PC-9 (cell line): ENCODE results near the gene GZMM. TPM values are rescaled to one million over a fixed set of nuclear protein-coding genes. Genes with fewer than 3 reads are reported as not detected.

Experiments used
- BruUV-seq: library from RNA; stranded (reverse); fragments of 400-500 nt; replicated peaks from 2 replicates; lab custom pipeline; 2021; lab: Mats Ljungman, UMichigan
- CTCF ChIA-PET: fragments of 300-600 bp; sonication (Branson Sonifier 250); formaldehyde crosslinking; loops from one replicate; lab custom pipeline; 2022; ENCODE audit warnings: antibody characterized with exemption; lab: Charles Lee
- POLR2A ChIA-PET: fragments of 300-600 bp; sonication (Branson Sonifier 250); formaldehyde crosslinking; loops from one replicate; lab custom pipeline; 2022; ENCODE audit warnings: antibody characterized with exemption; ENCODE audit not compliant: unreplicated experiment; lab: Charles Lee
- DNase-seq, 2 experiments: peaks; one replicate each; pipeline versions ENCODE4 v3.0.0 to v3.0.0-alpha.2; 2015 to 2022; ENCODE audit warnings: mixed read lengths in 1 of 2
- H2AFZ ChIP-seq: fragments of 200-600 bp; sonication (generic); 2 replicates; pipeline ENCODE4 v1.8.1; 2017; ENCODE audit warnings: antibody characterized with exemption
- H3F3A ChIP-seq: fragments of 200-600 bp; sonication (generic); 2 replicates; pipeline ENCODE4 v1.8.1; 2017; ENCODE audit warnings: antibody characterized with exemption, mild to moderate bottlenecking, low read depth; ENCODE audit not compliant: insufficient read depth
- H3K27ac ChIP-seq: fragments of 200-600 bp; sonication (generic); 2 replicates; pipeline ENCODE4 v1.6.1; 2016; ENCODE audit warnings: mixed run types
- H3K27me3 ChIP-seq: fragments of 200-600 bp; sonication (generic); 2 replicates; pipeline ENCODE4 v1.6.1; 2016; ENCODE audit warnings: low read depth, mixed run types; ENCODE audit not compliant: insufficient read depth
- H3K36me3 ChIP-seq: fragments of 200-600 bp; sonication (generic); 2 replicates; pipeline ENCODE4 v1.6.1; 2016; ENCODE audit warnings: low read depth, mixed run types
- H3K4me1 ChIP-seq: fragments of 200-600 bp; sonication (generic); replicated peaks from 2 replicates; pipeline ENCODE4 v1.6.1; 2016; ENCODE audit warnings: mixed run types; ENCODE audit not compliant: insufficient read depth
- H3K4me2 ChIP-seq: fragments of 200-600 bp; sonication (generic); 2 replicates; pipeline ENCODE4 v1.6.1; 2017; ENCODE audit warnings: mixed run types
- H3K4me3 ChIP-seq: fragments of 200-600 bp; sonication (generic); 2 replicates; pipeline ENCODE4 v1.6.1; 2016; ENCODE audit warnings: mixed run types
- H3K79me2 ChIP-seq: fragments of 200-600 bp; sonication (generic); 2 replicates; pipeline ENCODE4 v1.6.1; 2017; ENCODE audit warnings: low read depth, mixed run types
- H3K9me2 ChIP-seq: fragments of 200-600 bp; sonication (generic); 2 replicates; pipeline ENCODE4 v1.8.1; 2017; ENCODE audit warnings: mild to moderate bottlenecking; ENCODE audit not compliant: insufficient read depth
- H3K9me3 ChIP-seq: fragments of 200-600 bp; sonication (generic); 2 replicates; pipeline ENCODE4 v1.8.1; 2016; ENCODE audit warnings: low read depth; ENCODE audit not compliant: insufficient read depth
- H4K20me1 ChIP-seq: fragments of 200-600 bp; sonication (generic); 2 replicates; pipeline ENCODE4 v1.8.1; 2017; ENCODE audit not compliant: insufficient read depth
- EZH2 ChIP-seq: fragments of 200-600 bp; sonication (generic); IDR thresholded peaks from 2 replicates; pipeline ENCODE4 v1.8.0; 2017; ENCODE audit warnings: antibody characterized with exemption, low read depth
- intact Hi-C: fragments of 100-400 bp; cut with micrococcal nuclease; formaldehyde crosslinking; loops from one replicate; pipeline ENCODE4 v1.10.0; 2022; ENCODE audit not compliant: unreplicated experiment
- total RNA-seq: library from RNA; stranded (reverse); gene quantifications from 2 replicates; pipeline ENCODE4 v1.2.3, GENCODE V29; 2021
- TF ChIP-seq, protein P1 (sequence below): fragments of 200-600 bp; sonication (generic); conservative IDR thresholded peaks from 2 replicates; pipeline ENCODE4 v1.6.1; 2017; ENCODE audit warnings: mixed run types, antibody characterized with exemption, mild to moderate bottlenecking, moderate library complexity

GZMM gene
- total RNA-seq, 1 experiment from 2014 or later = 0.39 TPM

DNA sequence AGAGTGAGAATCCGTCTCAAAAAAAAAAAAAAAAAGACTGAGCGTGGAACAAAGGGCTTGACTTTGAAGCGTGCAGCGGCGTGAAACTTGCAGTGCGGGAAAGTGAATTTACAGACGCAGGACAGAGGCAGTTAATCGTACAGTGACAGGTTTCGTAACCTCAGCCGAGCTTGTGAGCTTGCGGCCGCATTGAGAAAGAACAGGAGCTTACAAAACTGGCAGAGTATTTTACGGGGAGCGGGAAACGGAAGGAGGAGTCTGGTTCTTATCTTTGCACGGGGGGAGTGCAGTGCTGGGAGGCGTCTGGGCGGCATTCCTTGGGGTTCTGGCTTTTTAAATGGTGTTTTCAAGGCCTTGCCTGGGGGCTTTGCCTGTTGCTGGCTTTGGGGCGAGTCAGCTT is 22.6 kb downstream of the GZMM start:
- CTCF ChIA-PET = no interaction called here
- TF ChIP-seq, protein P1, sequence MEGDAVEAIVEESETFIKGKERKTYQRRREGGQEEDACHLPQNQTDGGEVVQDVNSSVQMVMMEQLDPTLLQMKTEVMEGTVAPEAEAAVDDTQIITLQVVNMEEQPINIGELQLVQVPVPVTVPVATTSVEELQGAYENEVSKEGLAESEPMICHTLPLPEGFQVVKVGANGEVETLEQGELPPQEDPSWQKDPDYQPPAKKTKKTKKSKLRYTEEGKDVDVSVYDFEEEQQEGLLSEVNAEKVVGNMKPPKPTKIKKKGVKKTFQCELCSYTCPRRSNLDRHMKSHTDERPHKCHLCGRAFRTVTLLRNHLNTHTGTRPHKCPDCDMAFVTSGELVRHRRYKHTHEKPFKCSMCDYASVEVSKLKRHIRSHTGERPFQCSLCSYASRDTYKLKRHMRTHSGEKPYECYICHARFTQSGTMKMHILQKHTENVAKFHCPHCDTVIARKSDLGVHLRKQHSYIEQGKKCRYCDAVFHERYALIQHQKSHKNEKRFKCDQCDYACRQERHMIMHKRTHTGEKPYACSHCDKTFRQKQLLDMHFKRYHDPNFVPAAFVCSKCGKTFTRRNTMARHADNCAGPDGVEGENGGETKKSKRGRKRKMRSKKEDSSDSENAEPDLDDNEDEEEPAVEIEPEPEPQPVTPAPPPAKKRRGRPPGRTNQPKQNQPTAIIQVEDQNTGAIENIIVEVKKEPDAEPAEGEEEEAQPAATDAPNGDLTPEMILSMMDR = no peak
- TF ChIP-seq EZH2 = no peak
- H3K4me3 ChIP-seq = no peak overlapping the region

DNA sequence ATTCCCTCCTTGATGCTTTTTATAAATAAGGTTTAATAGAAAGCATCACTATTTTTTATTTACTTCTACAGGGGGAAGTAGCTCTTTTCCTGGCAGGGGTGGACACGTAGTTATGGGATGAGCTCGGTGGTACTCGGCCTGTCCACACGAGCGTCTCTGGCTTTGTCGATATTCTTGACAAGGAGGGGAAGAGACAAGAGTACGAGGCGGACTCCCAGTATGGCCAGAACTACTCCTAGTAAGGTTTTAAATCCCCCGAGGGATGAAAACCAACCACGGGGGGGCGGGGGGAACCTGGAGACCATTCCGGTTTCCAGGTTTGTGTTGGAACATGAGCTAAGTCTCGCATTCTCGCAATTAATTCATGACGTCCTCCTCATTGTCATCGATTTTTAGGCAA is 23.0 kb downstream of the GZMM start:
- Histone ChIP-seq H3K4me2 (no peak overlapping the region), H3F3A (peaks cover 23% of the 10 kb centered on the region), H3K4me1 (no peaks in the 10 kb centered on the region), H3K9me2 (no peaks in the 10 kb centered on the region), H4K20me1 (no peaks in the 10 kb centered on the region), H3K27ac (no peak overlapping the region), H3K27me3 (no peaks in the 10 kb centered on the region), H2AFZ (no peak overlapping the region), H3K4me3 (no peak overlapping the region), H3K79me2 (no peaks in the 10 kb centered on the region), H3K36me3 (no peaks in the 10 kb centered on the region), H3K9me3 (no peaks in the 10 kb centered on the region)
- POLR2A ChIA-PET = no interaction called here
- CTCF ChIA-PET = no interaction called here
- BruUV-seq = no TSS peak
- TF ChIP-seq, protein P1 = no peak
- no peak for TF ChIP-seq EZH2
- no peak for DNase-seq
- intact Hi-C loops = no loop called here

More for the DNA sequence above, 22.6 kb downstream of the GZMM start:
- intact Hi-C loops = no loop called here
- Histone ChIP-seq H2AFZ (no peak overlapping the region), H3K79me2 (no peaks in the 10 kb centered on the region), H4K20me1 (no peaks in the 10 kb centered on the region), H3K36me3 (no peaks in the 10 kb centered on the region), H3K9me3 (no peaks in the 10 kb centered on the region), H3K4me2 (no peak overlapping the region), H3K27me3 (no peaks in the 10 kb centered on the region), H3K9me2 (no peaks in the 10 kb centered on the region), H3F3A (peaks cover 18% of the 10 kb centered on the region), H3K4me1 (no peaks in the 10 kb centered on the region), H3K27ac (no peak overlapping the region)
- DNase-seq = no peak
- BruUV-seq = no TSS peak
- POLR2A ChIA-PET = no interaction called here

DNA sequence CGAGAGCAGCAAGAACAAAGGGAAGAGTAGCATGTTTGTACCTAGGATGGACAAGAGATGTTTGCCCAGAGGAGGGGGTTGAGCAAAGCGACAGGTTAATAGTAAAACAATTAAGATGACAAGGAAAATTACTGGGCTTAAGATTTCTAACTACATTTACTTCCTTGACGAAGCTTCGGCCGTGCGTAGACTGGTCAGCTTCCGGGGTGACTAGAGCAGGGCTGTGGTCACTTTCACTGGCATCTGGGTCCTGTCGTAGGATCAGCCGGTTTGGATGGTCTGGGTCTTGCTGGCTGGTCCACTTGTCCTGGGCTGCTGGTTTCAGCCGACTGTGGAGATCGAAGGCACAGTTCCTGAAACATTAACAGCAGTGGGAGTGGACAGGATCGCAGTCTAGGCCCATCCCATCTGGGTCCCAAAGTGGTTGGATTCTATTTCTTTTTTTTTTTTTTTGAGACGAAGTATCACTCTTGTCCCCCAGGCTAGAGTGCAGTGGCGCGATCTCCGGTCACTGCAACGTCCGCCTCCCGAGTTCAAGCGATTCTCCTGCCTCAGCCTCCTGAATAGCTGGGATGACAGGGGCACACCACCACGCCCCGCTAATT is 23.5 kb downstream of the GZMM start:
- CTCF ChIA-PET = no interaction called here

More for the DNA sequence above, 23.5 kb downstream of the GZMM start:
- no peak overlapping the region for H3K4me2 ChIP-seq
- H3K36me3 ChIP-seq = no peaks in the 10 kb centered on the region
- H3F3A ChIP-seq = peaks cover 25% of the 10 kb centered on the region
- no peaks in the 10 kb centered on the region for H4K20me1 ChIP-seq
- H3K27ac ChIP-seq = no peak overlapping the region
- no peaks in the 10 kb centered on the region for H3K9me2 ChIP-seq
- H3K27me3 ChIP-seq = no peaks in the 10 kb centered on the region
- no peaks in the 10 kb centered on the region for H3K4me1 ChIP-seq
- DNase-seq = no peak
- no peaks in the 10 kb centered on the region; the same call in 1 of the 2 replicates for H3K79me2 ChIP-seq
- H2AFZ ChIP-seq = no peak overlapping the region
- no peak overlapping the region for H3K4me3 ChIP-seq
- no peaks in the 10 kb centered on the region for H3K9me3 ChIP-seq
- no peak for TF ChIP-seq EZH2
- TF ChIP-seq, protein P1 = no peak
- BruUV-seq = no TSS peak
- intact Hi-C loops = no loop called here
- POLR2A ChIA-PET = no interaction called here
